ENCODE results near the gene PRKD2. TPM values are rescaled to one million over a fixed set of nuclear protein-coding genes. Genes with fewer than 3 reads are reported as not detected.
A peak's percentile ranks its signal among the peaks of the same experiment; 100 is the strongest.

PRKD2 gene
- total RNA-seq, 1 donor from 2014 or later, result 5.2 TPM

GRCh38 chr19:46725036-46725820 is 8.3 kb upstream of the PRKD2 start:
- no peak for DNase-seq (ENCODE audit: low read depth)

DNA sequence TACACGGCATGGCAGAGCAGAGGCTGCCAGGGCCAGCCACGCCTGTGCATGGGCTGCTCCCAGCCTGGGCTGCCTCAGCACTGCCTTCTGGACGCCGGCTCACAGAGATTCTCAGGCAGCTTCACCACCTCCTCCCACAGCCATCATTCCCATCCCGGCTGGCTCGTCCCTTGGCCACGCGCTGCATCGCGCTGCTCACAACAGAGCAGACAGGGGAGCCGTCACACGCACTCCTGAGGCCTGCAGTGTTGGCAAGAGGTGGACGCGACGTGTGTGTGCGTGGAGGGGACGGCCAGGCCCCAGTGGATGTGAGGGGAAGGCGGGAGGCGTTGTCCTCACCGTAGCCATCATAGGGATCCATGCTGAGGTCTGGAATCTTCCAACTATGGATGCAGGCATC is 7.6 kb upstream of the PRKD2 start:
- no peak for DNase-seq (ENCODE audit: low read depth)

DNA sequence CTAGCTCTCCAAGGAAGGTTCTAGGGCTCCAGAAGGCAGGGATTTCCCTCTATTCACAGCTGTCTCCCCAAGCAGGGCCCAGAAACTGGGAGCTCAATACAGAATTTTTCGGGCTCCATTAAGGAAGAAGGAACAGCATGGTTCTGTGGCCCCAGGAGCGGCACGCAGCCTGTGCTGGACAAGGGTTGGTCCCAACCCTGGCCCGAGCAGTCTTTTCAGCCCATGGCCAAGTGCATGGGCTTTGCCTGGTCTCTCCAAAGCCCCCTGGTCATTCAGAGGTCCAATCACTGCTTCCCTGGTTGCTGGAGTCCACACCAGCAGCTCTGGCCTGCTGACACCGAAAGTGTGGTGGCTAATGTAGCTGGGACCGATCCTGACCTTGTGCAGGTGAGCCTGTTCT is 6.6 kb upstream of the PRKD2 start:
- no peak for DNase-seq (ENCODE audit: low read depth)

- DNase-seq (ENCODE audit: low read depth), result peak; percentile 57
Observed at GRCh38 chr19:46723023-46723461, 6.1 kb upstream of the PRKD2 start.

DNA sequence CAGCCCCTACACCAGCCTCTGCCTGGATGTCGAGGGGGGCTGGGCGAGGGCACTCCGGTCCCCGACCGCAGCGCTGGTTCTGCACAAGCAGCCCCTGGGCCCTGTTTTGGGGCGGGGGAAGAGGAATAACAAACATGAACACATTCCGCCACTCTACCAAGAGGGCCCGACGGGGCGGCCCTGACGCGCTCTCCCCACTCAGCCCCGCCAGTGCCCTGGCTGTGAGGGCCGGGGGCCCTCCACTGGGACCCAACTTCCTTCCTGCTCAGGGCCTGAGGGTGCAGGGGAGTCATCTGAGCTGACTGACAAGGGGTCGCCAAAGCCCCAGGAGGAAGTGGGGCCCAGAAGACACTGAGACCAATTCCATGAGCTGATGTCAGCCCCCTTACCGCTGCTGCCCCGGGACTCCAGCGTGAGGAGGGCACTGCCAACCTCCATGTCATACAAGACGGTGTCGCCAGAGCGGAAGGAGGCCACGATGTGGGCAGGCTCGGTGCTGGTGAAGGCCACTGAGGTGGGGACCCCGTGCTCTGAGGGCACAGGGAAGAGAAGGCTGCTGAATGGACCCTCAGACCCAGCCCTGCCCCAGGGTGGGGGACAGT is 5.6 kb upstream of the PRKD2 start:
- DNase-seq (ENCODE audit: low read depth), result no peak

- DNase-seq (ENCODE audit: low read depth), result no peak
Observed at GRCh38 chr19:46722004-46722380, 5.1 kb upstream of the PRKD2 start.

GRCh38 chr19:46721269-46722003 is 4.5 kb upstream of the PRKD2 start:
- no peak for DNase-seq (ENCODE audit: low read depth)

GRCh38 chr19:46720503-46721239 is 3.8 kb upstream of the PRKD2 start:
- DNase-seq (ENCODE audit: low read depth), result no peak

DNA sequence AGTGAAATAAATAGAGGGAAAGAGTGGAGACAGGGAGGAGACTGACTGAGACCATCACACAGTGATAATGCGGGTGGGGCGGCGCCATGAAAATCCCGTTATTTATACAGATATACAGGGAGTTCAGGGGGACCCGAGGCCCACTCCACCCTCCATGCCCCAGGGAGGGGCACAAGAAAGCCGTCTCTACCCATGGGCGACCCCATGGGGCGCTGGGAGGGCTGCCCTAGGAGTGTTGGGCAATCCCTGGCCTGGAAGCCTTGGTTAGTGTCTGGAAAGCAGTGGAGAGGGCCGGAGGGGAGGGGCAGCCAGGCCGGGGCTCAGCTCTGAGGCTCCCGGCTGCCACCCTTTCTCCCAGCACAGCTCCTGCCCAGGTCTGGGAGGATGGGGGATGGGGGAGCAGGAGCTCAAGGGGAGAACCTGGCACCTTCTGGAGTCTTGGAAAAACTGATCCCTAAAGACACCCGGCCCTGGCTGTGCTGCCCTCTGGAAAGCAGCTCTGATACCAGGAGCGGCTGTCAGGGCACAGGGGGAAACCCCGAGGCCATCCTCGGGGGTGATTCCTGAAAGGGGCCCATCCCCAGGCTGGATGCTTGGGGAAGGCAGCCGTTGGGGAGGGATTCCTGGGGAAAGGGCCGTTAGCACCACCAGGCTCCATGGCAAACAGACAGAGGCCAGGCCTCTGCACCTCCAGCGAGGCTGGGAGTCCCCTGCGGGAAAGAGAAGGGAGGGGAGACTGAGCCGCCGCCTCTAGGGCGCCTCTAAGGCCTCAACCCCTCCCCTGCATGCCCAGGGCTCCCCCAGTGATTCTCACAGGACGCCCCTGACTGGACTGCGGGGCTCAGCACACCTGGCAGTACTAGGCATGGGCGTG is 3.0 kb upstream of the PRKD2 start:
- DNase-seq (ENCODE audit: low read depth), result no peak

GRCh38 chr19:46718934-46719622 is 2.2 kb upstream of the PRKD2 start:
- no peak for DNase-seq (ENCODE audit: low read depth)

- DNase-seq (ENCODE audit: low read depth), result peak; percentile 26
Observed at GRCh38 chr19:46718157-46718933, 1.4 kb upstream of the PRKD2 start.

DNA sequence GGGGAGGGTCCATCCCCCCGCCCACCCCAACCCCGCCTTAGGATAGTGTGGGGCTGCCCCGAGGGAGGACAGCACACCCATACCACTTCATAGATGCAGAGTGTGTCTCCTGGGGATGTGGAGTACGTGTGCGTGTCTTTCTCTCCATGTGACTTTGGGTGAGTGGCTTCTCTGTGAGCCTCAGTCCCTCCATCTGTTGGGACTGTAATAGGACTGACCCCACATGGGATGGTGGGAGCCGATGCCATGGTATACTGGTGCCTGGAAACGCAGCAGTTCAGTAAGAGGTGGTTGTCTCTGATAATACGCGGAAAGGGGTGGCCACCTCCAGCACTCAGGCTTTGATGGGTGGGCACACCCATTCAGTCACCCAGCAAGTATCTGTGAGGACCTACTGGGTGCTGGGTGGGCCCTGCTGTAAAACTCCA is 816 bp upstream of the PRKD2 start:
- no peak for DNase-seq (ENCODE audit: low read depth)

DNA sequence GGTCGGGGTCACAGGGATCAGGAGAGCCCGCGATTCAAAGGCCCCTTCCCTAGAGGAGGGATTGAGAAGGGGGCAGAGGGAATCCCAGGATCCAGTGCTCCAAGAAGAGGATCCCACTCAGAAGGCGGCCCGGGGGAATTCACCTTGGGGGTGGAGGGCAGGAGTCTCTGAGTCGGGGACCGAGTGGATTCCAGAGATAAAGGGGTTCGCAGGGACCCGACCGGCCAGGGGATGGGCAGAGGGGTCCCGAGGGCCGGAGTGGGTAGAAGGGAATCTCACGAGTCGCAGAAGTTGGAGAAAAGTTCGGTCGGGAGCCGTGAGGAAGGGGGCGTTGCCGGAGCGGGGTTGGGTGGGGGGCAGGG is 261 bp downstream of the PRKD2 start:
- no peak for DNase-seq (ENCODE audit: low read depth)

DNA sequence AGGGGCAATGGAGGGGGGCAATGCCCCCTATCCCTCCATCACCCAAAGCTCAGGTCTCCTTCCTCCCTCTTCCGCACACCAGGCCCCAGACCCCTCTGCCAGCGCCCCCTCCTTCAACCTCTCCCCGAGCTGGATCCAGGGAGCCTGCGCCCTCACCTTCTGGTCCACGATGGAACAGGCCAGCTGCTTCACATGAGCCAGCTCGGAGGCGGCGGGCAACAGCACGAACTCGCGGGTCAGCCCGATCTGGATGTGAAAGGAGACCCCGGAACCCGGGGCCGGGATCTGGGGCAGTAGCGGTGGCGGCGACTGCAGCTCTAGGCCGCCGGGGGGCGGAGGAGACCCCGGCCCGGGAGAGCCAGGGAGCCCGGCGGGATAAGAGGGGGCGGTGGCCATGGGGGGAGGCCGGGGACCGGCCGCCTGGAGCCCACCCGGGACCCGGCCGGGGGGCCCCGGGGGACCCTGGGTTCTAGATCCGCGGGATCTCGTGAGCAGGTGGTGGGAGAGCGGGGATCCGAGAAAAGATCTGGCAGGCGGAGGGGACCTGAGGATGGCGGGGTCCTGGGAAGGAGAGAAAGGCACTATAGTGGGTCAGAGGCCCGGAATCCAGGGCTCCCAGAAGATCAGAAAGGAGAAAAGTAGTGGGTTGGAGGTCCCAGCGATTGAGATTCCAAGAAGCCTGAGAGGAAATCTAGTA is 791 bp downstream of the PRKD2 start:
- peak; percentile 21 for DNase-seq (ENCODE audit: low read depth)

DNA sequence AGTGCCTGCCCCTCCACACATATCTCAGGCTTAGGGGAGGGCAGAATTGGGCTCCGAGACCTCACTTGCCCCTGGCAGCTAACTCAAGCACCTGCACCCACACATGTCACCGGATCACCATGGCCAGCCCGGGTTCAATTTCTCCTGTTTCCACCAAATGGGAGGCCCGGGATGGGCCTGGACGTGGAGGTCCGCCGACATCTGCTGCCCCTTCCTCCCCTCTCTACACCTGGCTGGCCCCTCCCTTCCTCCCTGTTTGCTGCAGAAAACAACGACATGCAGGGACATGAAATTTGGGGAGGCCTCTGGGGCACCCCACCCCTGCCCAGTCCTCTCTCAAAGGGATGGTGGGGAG is 1.3 kb downstream of the PRKD2 start:
- DNase-seq (ENCODE audit: low read depth), result no peak

- DNase-seq (ENCODE audit: low read depth), result no peak
Observed at GRCh38 chr19:46714444-46715106, 2.3 kb downstream of the PRKD2 start.

- peak; percentile 72 for DNase-seq (ENCODE audit: low read depth)
Observed at GRCh38 chr19:46713781-46714443, 3.0 kb downstream of the PRKD2 start.
